ENCODE measurements around the gene ARHGEF10L. TPM values are rescaled to one million over a fixed set of nuclear protein-coding genes. Genes with fewer than 3 reads are reported as not detected.

Gene ARHGEF10L
- total and polyA plus RNA-seq, 3 experiments from 2014 or later, result 0.24 to 0.26 TPM; not detected in 1

DNA sequence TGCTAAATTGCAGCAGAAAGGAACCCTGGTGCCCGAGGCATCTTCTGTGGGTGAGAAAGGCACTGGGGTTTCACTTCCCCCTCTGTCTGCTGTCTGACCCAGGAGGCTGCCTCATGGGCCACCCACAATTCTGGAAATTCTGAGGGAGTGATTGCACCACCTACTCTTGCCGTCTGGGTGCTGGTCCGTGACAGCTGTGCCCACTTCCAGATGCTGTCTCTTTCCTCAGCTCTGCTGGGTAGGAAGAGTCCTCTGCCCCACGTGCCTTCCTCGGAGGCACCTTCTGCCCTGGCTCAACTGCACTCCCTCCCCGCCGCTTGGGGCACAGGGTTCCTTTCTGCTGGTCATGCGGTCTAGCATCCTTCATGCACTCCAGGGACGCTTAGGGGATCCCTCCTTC is 96.3 kb downstream of the ARHGEF10L start:
- H3K27ac Mint-ChIP-seq, result no peak overlapping the region
- CTCF ChIA-PET, result no interaction called here
- H3K4me1 ChIP-seq (ENCODE audit: insufficient read depth, low read length), result no peaks in the 10 kb centered on the region

DNA sequence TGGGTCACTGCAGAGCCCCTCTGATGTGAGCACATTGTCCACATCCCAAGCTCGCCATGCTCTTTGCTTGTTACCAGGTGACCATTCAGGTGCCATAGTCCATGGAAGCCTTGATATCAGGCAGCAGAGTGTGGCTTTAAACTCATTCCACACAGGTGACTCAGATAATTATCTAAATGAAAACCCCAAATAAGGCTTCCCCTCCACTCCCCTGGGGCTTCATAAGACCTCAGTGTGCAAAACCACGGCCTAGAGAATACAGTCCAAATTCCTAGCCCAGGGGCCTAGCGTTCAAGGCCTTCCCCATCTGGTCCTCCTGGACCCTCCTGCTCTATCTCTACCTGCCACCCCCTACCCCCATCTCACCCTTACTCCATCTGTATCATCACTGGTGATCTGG is 97.1 kb downstream of the ARHGEF10L start:
- ChIA-PET POLR2A (no interaction called here), CTCF (no interaction called here)
- no peak overlapping the region for H3K4me3 ChIP-seq (ENCODE audit: low read length)
- H3K4me1 Mint-ChIP-seq, result no peaks in the 10 kb centered on the region
- no peak for DNase-seq
- H3K4me1 ChIP-seq (ENCODE audit: insufficient read depth, low read length), result no peaks in the 10 kb centered on the region
- H3K27me3 ChIP-seq (ENCODE audit: insufficient read depth, low read length, poor library complexity, severe bottlenecking), result no peaks in the 10 kb centered on the region
- no peak overlapping the region for H3K27ac Mint-ChIP-seq
- no peaks in the 10 kb centered on the region for H3K36me3 ChIP-seq (ENCODE audit: insufficient read depth, low read length)
- no peaks in the 10 kb centered on the region for H3K36me3 Mint-ChIP-seq
- no peak overlapping the region for H3K27ac ChIP-seq (ENCODE audit: low read depth, low read length)
- no peaks in the 10 kb centered on the region for H3K9me3 ChIP-seq (ENCODE audit: low read length)
- no peaks in the 10 kb centered on the region for H3K9me3 Mint-ChIP-seq
- H3K4me3 Mint-ChIP-seq, result no peak overlapping the region
- peaks cover 3 to 6% of the 10 kb centered on the region in 2 donors for H3K27me3 Mint-ChIP-seq

More for the DNA sequence above, 96.3 kb downstream of the ARHGEF10L start:
- Histone ChIP-seq H3K9me3 (ENCODE audit: low read length) (no peaks in the 10 kb centered on the region), H3K27ac (ENCODE audit: low read depth, low read length) (no peak overlapping the region), H3K36me3 (ENCODE audit: insufficient read depth, low read length) (no peaks in the 10 kb centered on the region), H3K27me3 (ENCODE audit: insufficient read depth, low read length, poor library complexity, severe bottlenecking) (no peaks in the 10 kb centered on the region), H3K4me3 (ENCODE audit: low read length) (no peak overlapping the region)
- POLR2A ChIA-PET, result no interaction called here
- Mint-ChIP-seq H3K9me3 (no peaks in the 10 kb centered on the region), H3K27me3 (peaks cover 3 to 6% of the 10 kb centered on the region in 2 donors), H3K4me1 (no peaks in the 10 kb centered on the region), H3K4me3 (no peak overlapping the region), H3K36me3 (no peaks in the 10 kb centered on the region)
- no peak for DNase-seq

DNA sequence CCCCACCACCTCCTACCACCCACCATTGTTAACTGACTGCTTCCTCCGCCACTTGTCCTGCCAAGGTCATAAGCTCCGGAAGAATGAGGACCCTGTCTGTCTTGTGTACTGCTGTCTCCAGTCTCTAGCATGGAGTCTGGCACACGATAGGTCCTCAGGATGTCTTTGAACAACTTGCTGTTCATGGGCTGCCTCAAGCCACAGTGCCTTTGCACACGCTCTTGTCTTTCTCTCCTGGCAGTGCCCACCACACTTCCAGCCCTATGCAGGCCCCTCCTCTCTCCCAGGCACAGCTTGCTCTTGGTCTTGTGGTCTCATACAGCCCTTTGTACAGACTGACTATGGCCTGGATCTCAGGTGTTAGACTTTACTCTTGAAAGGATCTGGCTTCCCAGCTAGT is 97.6 kb downstream of the ARHGEF10L start:
- ChIA-PET POLR2A (no interaction called here), CTCF (no interaction called here)
- Mint-ChIP-seq H3K27ac (no peak overlapping the region), H3K36me3 (no peaks in the 10 kb centered on the region), H3K27me3 (peaks cover 3 to 6% of the 10 kb centered on the region in 2 donors), H3K4me3 (no peak overlapping the region), H3K9me3 (no peaks in the 10 kb centered on the region), H3K4me1 (no peaks in the 10 kb centered on the region)
- no peaks in the 10 kb centered on the region for H3K4me1 ChIP-seq (ENCODE audit: insufficient read depth, low read length)
- H3K27ac ChIP-seq (ENCODE audit: low read depth, low read length), result no peak overlapping the region
- H3K9me3 ChIP-seq (ENCODE audit: low read length), result no peaks in the 10 kb centered on the region
- H3K4me3 ChIP-seq (ENCODE audit: low read length), result no peak overlapping the region
- no peaks in the 10 kb centered on the region for H3K36me3 ChIP-seq (ENCODE audit: insufficient read depth, low read length)
- DNase-seq, result no peak
- H3K27me3 ChIP-seq (ENCODE audit: insufficient read depth, low read length, poor library complexity, severe bottlenecking), result no peaks in the 10 kb centered on the region

DNA sequence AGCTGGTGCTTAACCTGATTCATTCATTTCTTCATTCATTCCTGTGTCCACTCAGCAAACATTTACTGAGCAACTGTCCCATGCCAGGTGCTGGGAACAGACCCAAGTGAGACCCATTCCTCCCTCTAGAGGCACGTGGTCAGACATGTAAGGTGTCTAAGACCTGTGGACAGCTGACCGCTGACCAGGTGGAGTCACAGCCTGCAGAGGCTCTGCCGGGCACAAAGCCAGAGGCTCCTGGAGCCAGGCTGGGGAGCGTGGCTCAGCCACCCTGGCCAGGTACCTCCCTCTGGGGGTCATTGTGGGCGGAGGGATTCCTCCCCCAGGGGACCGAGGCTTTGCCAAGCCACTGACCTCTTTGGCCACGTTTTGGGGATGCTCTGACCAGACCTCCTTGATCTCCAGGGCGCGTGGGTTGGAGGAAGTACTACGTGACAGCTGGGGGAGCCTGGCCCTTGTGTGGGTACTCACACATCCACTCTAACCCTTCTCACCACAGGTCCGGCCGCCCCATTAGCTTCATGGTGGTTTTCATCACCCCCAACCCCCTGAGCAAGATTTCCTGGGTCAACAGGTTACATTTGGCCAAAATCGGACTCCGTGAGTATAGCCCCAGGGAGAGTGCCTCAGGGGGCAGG is 100.3 kb downstream of the ARHGEF10L start:
- Mint-ChIP-seq H3K4me1 (no peaks in the 10 kb centered on the region), H3K9me3 (no peaks in the 10 kb centered on the region), H3K36me3 (no peaks in the 10 kb centered on the region)

DNA sequence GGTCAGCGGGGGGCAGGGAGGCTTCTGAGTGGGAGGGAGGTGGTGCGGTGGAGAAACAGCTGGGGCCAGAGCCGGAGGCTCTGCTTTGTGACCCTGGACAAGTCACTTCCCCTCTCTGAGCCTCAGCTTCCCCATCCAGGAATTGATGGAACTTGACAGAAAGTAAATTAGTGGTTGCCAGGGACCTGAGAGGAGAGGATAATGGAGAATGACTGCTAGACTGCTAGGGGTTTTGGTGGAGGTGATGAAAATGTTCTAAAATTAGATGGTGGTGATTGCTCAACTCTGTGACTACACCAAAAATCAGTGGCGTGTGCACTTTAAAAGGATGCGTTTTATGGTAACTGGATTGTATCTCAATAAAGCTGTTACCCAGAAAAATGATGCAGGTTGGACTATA is 100.9 kb downstream of the ARHGEF10L start:
- Mint-ChIP-seq H3K4me3 (no peak overlapping the region), H3K27ac (no peak overlapping the region), H3K9me3 (no peaks in the 10 kb centered on the region), H3K27me3 (peaks cover 6% of the 10 kb centered on the region in 2 donors), H3K36me3 (no peaks in the 10 kb centered on the region), H3K4me1 (no peaks in the 10 kb centered on the region)
- no peaks in the 10 kb centered on the region for H3K4me1 ChIP-seq (ENCODE audit: insufficient read depth, low read length)
- ChIA-PET POLR2A (no interaction called here), CTCF (no interaction called here)
- no peak overlapping the region for H3K4me3 ChIP-seq (ENCODE audit: low read length)
- H3K36me3 ChIP-seq (ENCODE audit: insufficient read depth, low read length), result no peaks in the 10 kb centered on the region
- H3K9me3 ChIP-seq (ENCODE audit: low read length), result no peaks in the 10 kb centered on the region
- H3K27ac ChIP-seq (ENCODE audit: low read depth, low read length), result no peak overlapping the region
- no peaks in the 10 kb centered on the region for H3K27me3 ChIP-seq (ENCODE audit: insufficient read depth, low read length, poor library complexity, severe bottlenecking)
- DNase-seq, result no peak

More for the DNA sequence above, 100.3 kb downstream of the ARHGEF10L start:
- H3K4me3 Mint-ChIP-seq, result no peak overlapping the region
- no peak overlapping the region for H3K27ac Mint-ChIP-seq
- Histone ChIP-seq H3K27ac (ENCODE audit: low read depth, low read length) (no peak overlapping the region), H3K9me3 (ENCODE audit: low read length) (no peaks in the 10 kb centered on the region), H3K27me3 (ENCODE audit: insufficient read depth, low read length, poor library complexity, severe bottlenecking) (no peaks in the 10 kb centered on the region), H3K4me1 (ENCODE audit: insufficient read depth, low read length) (no peaks in the 10 kb centered on the region), H3K4me3 (ENCODE audit: low read length) (no peak overlapping the region), H3K36me3 (ENCODE audit: insufficient read depth, low read length) (no peaks in the 10 kb centered on the region)
- CTCF ChIA-PET, result no interaction called here
- no peak for DNase-seq
- peaks cover 5 to 6% of the 10 kb centered on the region in 2 donors for H3K27me3 Mint-ChIP-seq
- POLR2A ChIA-PET, result no interaction called here

DNA sequence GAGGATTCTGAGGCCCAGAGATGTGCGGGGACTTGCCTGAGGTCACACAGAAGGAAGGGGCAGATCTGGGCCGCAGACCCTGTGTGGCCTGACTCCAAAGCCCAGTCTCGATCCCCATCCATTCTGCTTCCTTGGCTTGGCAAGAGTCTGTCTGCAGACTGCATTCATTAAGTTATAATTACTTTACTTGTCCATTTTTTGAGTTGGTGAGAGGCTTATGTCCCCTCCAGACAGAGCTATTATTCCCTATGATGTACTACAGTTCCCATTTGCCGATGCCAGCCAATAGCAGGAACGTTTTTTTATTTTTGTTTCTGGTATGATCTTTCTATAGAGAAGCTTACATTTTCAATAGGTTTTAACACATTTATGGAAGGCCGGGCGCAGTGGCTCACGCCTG is 101.5 kb downstream of the ARHGEF10L start:
- ChIA-PET POLR2A (no interaction called here), CTCF (no interaction called here)
- Mint-ChIP-seq H3K4me3 (no peak overlapping the region), H3K36me3 (no peaks in the 10 kb centered on the region), H3K9me3 (no peaks in the 10 kb centered on the region), H3K27ac (no peak overlapping the region), H3K4me1 (no peaks in the 10 kb centered on the region), H3K27me3 (peaks cover 6% of the 10 kb centered on the region in 2 donors)
- no peak for DNase-seq
- no peaks in the 10 kb centered on the region for H3K27me3 ChIP-seq (ENCODE audit: insufficient read depth, low read length, poor library complexity, severe bottlenecking)
- no peaks in the 10 kb centered on the region for H3K9me3 ChIP-seq (ENCODE audit: low read length)
- H3K27ac ChIP-seq (ENCODE audit: low read depth, low read length), result no peak overlapping the region
- no peaks in the 10 kb centered on the region for H3K4me1 ChIP-seq (ENCODE audit: insufficient read depth, low read length)
- no peaks in the 10 kb centered on the region for H3K36me3 ChIP-seq (ENCODE audit: insufficient read depth, low read length)
- no peak overlapping the region for H3K4me3 ChIP-seq (ENCODE audit: low read length)

DNA sequence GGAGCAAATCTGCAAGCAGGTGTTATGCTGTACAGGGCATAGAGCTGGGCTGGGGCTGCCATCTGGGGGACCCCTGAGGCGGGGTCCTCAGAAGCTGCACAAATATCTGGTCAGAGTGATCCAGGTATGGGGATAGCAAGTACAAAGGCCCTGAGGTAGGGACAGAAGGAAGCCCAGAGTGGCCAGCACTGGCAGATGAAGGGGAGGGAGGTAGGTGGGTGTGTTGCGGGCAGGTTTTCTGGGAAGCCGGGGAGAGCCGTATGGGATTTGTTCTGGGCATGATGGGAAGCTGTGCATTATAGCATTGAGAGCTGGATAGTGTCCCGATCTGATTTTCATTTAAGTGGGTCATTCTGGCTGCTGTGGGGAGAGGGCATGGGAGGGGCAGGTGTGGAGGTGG is 102.7 kb downstream of the ARHGEF10L start:
- DNase-seq, result no peak
- peaks cover 3 to 6% of the 10 kb centered on the region in 2 donors for H3K27me3 Mint-ChIP-seq
- POLR2A ChIA-PET, result no interaction called here
- no peaks in the 10 kb centered on the region for H3K36me3 ChIP-seq (ENCODE audit: insufficient read depth, low read length)
- no peak overlapping the region for H3K27ac Mint-ChIP-seq
- H3K4me3 Mint-ChIP-seq, result no peak overlapping the region
- no peaks in the 10 kb centered on the region for H3K9me3 ChIP-seq (ENCODE audit: low read length)
- no peaks in the 10 kb centered on the region for H3K4me1 Mint-ChIP-seq
- no peak overlapping the region for H3K4me3 ChIP-seq (ENCODE audit: low read length)
- CTCF ChIA-PET, result no interaction called here
- no peaks in the 10 kb centered on the region for H3K36me3 Mint-ChIP-seq
- H3K4me1 ChIP-seq (ENCODE audit: insufficient read depth, low read length), result no peaks in the 10 kb centered on the region
- no peaks in the 10 kb centered on the region for H3K9me3 Mint-ChIP-seq
- no peaks in the 10 kb centered on the region for H3K27me3 ChIP-seq (ENCODE audit: insufficient read depth, low read length, poor library complexity, severe bottlenecking)
- no peak overlapping the region for H3K27ac ChIP-seq (ENCODE audit: low read depth, low read length)

DNA sequence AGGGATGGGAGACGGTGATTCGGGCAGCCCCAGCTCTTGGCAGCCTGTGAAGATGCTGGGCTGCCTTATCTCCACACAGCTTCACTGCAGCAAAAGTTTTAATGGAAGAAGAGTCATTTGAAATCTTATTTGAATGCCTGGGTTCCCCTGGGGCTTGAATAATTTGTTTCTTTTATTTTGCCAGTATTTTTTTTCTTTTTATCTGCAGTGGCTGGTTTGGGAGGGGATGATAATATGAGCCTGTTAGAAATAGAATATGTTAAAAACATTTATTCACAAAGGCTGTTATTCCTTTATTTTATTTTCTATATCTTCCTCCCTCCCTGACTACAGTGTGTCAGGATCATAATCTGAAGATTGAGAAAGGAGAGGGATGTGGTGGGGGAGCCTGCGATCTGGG is 103.4 kb downstream of the ARHGEF10L start:
- CTCF ChIA-PET, result no interaction called here
- H3K4me1 Mint-ChIP-seq, result no peaks in the 10 kb centered on the region
- Histone ChIP-seq H3K9me3 (ENCODE audit: low read length) (no peaks in the 10 kb centered on the region), H3K4me3 (ENCODE audit: low read length) (no peak overlapping the region), H3K27ac (ENCODE audit: low read depth, low read length) (no peak overlapping the region), H3K36me3 (ENCODE audit: insufficient read depth, low read length) (no peaks in the 10 kb centered on the region), H3K27me3 (ENCODE audit: insufficient read depth, low read length, poor library complexity, severe bottlenecking) (no peaks in the 10 kb centered on the region), H3K4me1 (ENCODE audit: insufficient read depth, low read length) (no peaks in the 10 kb centered on the region)
- H3K4me3 Mint-ChIP-seq, result no peak overlapping the region
- DNase-seq, result no peak
- no peaks in the 10 kb centered on the region for H3K9me3 Mint-ChIP-seq
- H3K27ac Mint-ChIP-seq, result no peak overlapping the region
- POLR2A ChIA-PET, result no interaction called here
- no peaks in the 10 kb centered on the region for H3K36me3 Mint-ChIP-seq
- peaks cover 3 to 6% of the 10 kb centered on the region in 2 donors for H3K27me3 Mint-ChIP-seq
